ENCODE results near the gene SORL1.
"Not testable (repeated sequence)": the region's sequence is repeated elsewhere in the genome, so short reads cannot be mapped to it uniquely, and the experiment has no call there.

SORL1 gene

DNA sequence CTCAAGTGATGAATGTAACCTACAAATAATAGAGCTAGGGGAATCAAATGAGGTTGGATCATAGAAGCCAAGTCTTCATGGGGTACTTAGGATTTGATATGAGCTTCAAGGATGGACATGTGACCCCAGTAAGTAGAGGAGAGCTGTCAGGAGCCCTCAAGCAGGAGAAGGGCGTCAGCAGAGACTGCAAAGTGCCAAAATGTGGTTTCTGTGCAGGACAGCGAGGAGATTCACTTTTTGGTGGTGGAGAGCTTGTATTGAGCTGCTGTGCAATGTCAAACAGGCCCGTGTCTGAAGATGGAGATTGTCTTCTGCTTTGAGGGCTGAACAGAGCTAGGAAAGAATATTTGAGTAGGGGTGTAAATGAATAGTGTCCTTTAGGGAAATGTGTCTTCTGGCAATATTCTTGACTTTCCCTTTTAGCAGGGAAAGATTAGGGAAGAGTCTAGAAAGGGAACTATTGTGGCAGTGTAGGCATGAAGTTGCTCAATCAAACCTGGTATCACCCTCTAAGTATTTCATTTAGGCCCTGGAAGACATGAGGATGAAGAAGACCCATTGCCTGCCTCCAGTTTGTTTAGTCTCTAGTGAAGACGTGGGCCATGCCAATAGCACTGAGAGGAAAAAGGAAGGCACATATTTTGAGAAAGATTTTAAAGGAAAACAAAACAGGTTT lies 31.8 kb downstream of the SORL1 start:
- H3K27ac Mint-ChIP-seq, result peak overlapping the region; percentile 26
- H3K4me1 Mint-ChIP-seq (ENCODE audit: low read depth), result peaks cover 36% of the 10 kb centered on the region
- H3K27me3 Mint-ChIP-seq (ENCODE audit: low read depth), result no peaks in the 10 kb centered on the region
- no peak overlapping the region for H3K4me3 Mint-ChIP-seq
- H3K36me3 Mint-ChIP-seq (ENCODE audit: low read depth), result peaks cover 42% of the 10 kb centered on the region
- no peaks in the 10 kb centered on the region for H3K9me3 Mint-ChIP-seq

DNA sequence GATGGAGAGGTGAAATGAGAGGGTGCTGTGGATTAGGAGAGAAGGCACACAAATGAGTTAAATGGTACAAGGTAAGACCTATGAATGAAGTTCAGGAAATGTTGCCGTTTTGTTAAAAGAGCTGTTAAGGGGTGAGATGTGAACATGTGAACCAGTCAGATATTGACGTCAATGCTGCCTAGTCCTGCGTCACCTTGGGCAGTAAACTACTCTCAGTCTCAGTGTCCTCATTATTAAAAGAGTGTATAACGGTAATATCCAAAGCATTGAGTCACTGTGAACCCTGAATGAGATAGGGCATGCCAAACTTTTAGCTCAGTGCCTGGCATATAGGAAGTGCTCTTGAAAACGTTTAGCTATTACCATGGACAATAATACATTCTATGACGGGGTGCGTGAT lies 33.1 kb downstream of the SORL1 start:
- H3K27me3 Mint-ChIP-seq (ENCODE audit: low read depth), result no peaks in the 10 kb centered on the region
- H3K36me3 Mint-ChIP-seq (ENCODE audit: low read depth), result peaks cover 48% of the 10 kb centered on the region
- H3K4me1 Mint-ChIP-seq (ENCODE audit: low read depth), result peaks cover 38% of the 10 kb centered on the region
- H3K9me3 Mint-ChIP-seq, result no peaks in the 10 kb centered on the region
- H3K27ac Mint-ChIP-seq, result peak overlapping the region; percentile 33
- no peak overlapping the region for H3K4me3 Mint-ChIP-seq

DNA sequence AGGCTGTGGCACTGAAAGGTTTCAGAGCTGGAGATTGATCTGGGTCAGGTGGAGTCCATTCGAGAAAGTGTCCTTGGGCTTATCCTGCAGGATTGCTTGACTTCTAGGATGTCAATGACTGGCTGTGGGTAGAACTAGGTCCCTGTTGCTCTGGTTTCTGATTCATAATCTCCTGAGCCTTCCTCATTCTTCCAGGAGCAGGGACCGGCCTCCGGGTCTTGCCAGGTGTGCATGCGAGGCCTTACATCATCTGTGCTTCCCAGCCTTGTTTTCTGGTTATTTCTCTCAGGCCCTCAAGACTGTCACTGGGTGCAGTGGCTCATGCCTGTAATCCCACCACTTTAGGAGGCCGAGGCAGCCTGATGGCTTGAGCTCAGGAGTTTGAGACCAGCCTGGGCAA lies 33.9 kb downstream of the SORL1 start:
- Mint-ChIP-seq H3K36me3 (ENCODE audit: low read depth) (peaks cover 53% of the 10 kb centered on the region), H3K27ac (no peak overlapping the region), H3K27me3 (ENCODE audit: low read depth) (no peaks in the 10 kb centered on the region), H3K4me3 (no peak overlapping the region), H3K4me1 (ENCODE audit: low read depth) (peaks cover 38% of the 10 kb centered on the region), H3K9me3 (no peaks in the 10 kb centered on the region)

DNA sequence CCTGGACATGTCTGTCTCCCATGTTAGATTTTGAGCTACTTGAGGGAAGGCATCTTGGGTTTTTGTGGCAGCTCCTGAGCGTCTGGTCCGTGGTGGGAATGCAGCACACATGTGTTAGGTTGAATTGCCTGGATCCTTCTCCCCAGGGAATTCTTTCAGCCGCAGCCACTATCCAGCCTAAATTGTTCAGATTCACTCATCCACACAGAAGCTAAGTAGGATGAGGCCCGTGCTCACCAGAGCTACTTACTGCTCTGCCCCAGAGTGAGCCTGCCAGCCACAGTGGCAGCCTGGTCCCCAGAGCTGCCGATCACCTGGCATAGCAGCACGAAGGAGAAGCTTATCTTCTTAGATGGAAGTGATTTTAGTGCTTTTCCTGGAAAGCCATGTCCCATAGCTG lies 35.1 kb downstream of the SORL1 start:
- Mint-ChIP-seq H3K27me3 (ENCODE audit: low read depth) (no peaks in the 10 kb centered on the region), H3K36me3 (ENCODE audit: low read depth) (peaks cover 60% of the 10 kb centered on the region), H3K4me3 (no peak overlapping the region), H3K9me3 (no peaks in the 10 kb centered on the region), H3K4me1 (ENCODE audit: low read depth) (peaks cover 34% of the 10 kb centered on the region), H3K27ac (no peak overlapping the region)

DNA sequence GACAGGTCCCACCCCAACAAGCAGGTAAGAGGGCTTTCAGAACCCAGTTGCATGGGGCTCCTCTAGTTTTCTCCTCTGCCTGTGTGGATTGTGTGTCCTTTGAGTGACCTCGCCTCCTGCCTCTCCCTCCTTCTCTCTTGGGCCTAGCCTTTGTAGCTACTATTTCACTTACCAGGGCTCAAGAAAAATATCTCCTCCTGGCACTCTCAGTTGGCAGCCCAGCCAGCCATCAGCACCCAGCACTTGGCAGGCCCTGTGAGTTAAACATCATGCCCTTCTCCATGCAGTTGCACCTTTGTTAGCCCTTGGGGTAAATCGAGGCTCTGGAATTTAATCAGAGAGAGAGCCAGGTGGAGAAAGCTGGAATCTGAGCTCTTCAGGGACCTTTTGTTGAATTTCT lies 36.1 kb downstream of the SORL1 start:
- H3K9me3 Mint-ChIP-seq, result no peaks in the 10 kb centered on the region
- peaks cover 64% of the 10 kb centered on the region for H3K36me3 Mint-ChIP-seq (ENCODE audit: low read depth)
- H3K27me3 Mint-ChIP-seq (ENCODE audit: low read depth), result no peaks in the 10 kb centered on the region
- H3K4me1 Mint-ChIP-seq (ENCODE audit: low read depth), result peaks cover 26% of the 10 kb centered on the region
- no peak overlapping the region for H3K4me3 Mint-ChIP-seq
- no peak overlapping the region for H3K27ac Mint-ChIP-seq

DNA sequence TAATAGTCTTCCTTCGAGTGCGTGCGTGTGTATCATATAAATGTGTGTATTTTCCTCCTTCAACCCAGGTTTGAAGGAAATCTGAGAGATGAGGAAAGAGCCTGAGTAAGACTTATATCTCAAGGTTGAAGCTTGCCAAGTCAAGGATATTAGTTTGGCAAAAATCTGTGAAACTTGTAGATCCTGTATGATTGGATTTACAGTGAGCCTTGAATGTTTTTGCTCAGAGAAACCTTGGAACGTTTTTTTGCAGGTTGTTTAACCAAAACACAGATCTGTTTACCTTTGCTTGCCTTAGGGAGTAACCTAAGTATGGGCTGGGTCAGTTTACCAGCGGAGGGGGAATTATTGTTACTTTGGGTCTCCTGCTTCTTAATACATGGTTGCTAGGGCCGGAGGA lies 36.5 kb downstream of the SORL1 start:
- Mint-ChIP-seq H3K36me3 (ENCODE audit: low read depth) (peaks cover 64% of the 10 kb centered on the region), H3K9me3 (no peaks in the 10 kb centered on the region), H3K4me3 (no peak overlapping the region), H3K27me3 (ENCODE audit: low read depth) (no peaks in the 10 kb centered on the region), H3K4me1 (ENCODE audit: low read depth) (peaks cover 24% of the 10 kb centered on the region), H3K27ac (peak overlapping the region; percentile 19)

DNA sequence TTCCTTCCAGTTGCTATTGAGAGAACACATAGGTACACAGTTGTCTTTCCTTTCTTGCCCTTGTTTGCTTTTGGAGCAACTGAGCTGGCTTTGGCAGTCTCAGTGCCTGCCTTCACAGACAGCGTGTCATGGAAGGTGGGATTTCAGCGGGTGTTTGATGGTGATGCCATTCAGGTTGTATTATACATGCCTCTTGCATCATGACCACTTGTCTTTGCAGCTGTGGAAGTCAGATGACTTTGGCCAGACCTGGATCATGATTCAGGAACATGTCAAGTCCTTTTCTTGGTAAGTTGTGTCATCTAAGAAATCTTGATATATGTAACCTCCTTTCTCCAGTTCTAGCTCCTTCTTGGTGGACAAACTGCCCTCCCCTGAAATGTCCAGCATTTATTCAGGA lies 37.7 kb downstream of the SORL1 start:
- Mint-ChIP-seq H3K36me3 (ENCODE audit: low read depth) (peaks cover 58% of the 10 kb centered on the region), H3K27me3 (ENCODE audit: low read depth) (no peaks in the 10 kb centered on the region), H3K4me1 (ENCODE audit: low read depth) (peaks cover 23% of the 10 kb centered on the region), H3K9me3 (no peaks in the 10 kb centered on the region), H3K27ac (peak overlapping the region; percentile 26), H3K4me3 (no peak overlapping the region)

DNA sequence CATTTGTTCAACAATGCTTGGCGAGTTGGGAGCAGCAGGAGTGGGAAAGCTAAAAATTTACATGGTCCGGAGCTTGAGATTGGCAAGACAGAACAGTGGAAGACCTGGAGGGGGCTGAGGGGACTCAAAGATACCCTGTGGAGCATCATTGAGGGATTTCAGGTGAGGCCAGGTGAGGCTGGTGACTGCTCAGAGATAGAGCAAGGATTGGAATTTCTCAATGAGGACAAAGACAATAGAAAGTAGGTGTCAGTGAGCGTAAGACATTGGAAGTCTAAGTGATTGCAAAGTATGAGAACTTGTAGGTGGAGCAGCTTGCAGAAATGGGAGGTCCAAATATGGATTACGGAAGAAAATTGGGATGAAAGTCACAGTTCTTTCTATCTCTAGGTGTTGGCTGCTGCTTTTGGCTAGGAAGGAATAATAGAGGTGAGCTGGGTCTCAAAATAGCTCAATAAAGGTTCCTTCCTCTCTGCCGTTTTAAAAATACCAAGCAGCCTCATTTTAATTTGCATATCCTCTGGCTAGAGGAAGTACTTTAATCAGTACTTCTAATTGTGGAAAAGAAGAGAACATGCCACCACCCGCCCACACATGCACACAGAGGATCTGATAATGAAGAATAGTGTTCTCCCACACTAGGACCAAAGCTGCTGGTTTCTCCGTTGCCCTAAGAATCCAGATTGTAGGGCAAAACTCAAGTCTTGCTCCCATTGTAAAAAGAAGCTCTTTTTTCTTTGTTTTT lies 42.4 kb downstream of the SORL1 start:
- H3K36me3 Mint-ChIP-seq (ENCODE audit: low read depth), result peaks cover 68% of the 10 kb centered on the region
- H3K4me3 Mint-ChIP-seq, result peak overlapping the region; percentile 11
- no peaks in the 10 kb centered on the region for H3K9me3 Mint-ChIP-seq
- H3K4me1 Mint-ChIP-seq (ENCODE audit: low read depth), result peaks cover 32% of the 10 kb centered on the region
- no peak overlapping the region for H3K27ac Mint-ChIP-seq
- no peaks in the 10 kb centered on the region for H3K27me3 Mint-ChIP-seq (ENCODE audit: low read depth)

DNA sequence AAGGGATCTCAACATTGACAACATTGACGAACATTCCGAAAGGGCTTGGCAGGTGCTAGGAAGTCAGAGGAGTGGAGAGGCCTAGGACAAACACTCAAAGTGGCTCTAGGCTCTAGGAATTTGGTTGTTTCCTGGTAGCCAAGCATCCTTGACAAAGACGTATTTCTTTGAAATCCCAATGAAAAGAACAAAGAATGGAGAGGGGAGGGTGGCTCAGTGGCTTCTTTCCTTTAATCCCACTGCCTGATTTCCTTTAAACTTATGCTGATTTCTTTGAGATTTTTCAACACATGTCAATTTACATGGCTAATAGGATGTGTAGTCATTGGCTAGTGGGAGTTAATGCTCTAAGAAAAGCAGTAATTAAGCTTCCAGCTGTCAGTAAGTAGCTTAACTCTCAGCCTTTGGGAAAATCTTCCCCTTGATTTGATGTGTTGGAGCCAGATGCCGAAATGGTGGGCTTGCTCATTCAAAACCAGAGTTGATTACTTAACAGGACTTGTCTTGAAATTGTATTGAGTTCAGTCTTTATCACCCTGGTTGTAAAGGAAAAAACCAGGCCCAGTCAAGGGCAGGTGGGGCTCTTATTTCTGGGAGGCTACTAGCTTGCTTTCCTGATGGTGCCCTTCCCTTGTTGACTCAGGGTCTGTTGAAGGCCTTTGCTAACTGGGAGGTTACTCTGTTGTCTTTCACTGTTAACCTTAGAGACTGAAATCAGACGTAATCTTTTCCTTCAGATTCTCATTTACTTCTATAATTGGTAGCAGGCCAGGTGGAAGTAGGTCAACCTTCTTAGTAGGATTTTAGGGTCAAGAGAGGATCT lies 45.3 kb downstream of the SORL1 start:
- Mint-ChIP-seq H3K27me3 (ENCODE audit: low read depth) (no peaks in the 10 kb centered on the region), H3K4me1 (ENCODE audit: low read depth) (peaks cover 29% of the 10 kb centered on the region), H3K4me3 (no peak overlapping the region), H3K27ac (no peak overlapping the region), H3K36me3 (ENCODE audit: low read depth) (peaks cover 66% of the 10 kb centered on the region), H3K9me3 (peaks cover 4% of the 10 kb centered on the region)

DNA sequence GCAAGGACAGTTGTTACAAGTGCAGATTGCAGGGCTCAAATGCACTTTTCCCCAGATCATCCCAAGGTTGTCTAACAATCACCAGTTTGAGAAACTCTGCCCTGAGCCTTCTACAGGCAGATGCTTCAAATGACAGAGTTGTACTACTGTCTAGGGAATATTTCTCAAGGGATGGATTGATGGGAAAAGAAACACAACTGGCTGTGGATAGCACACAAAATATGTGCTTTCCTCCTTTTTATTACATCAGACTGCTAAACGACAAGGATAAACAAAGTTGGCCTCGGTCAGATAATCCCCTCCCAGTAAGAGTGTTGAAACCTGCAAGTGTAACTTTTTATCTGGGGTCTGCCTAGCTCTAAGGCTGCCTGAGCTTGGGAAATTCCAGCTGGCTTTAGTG lies 47.3 kb downstream of the SORL1 start:
- Mint-ChIP-seq H3K4me3 (no peak overlapping the region), H3K9me3 (peaks cover 4% of the 10 kb centered on the region), H3K27me3 (ENCODE audit: low read depth) (no peaks in the 10 kb centered on the region), H3K4me1 (ENCODE audit: low read depth) (peaks cover 22% of the 10 kb centered on the region), H3K27ac (peak overlapping the region; percentile 52), H3K36me3 (ENCODE audit: low read depth) (peaks cover 66% of the 10 kb centered on the region)

DNA sequence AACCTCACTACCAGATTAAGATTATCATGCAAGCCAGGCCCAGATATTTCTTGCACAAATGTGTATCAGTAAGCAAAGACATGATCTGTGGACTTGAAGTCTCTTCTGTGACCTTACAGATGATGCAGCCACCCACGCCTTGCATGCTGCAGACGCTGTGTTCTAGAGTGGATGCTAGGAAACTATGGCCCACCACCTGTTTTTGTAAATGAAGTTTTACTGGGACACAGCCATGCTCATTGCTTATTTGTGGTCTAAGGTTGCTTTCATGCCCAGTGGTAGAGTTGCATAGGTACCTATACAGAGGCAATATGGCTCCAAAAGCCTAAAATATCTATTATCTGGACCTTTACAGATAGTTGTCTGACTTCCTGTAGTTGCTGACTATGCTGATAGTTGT lies 48.2 kb downstream of the SORL1 start:
- peaks cover 12% of the 10 kb centered on the region for H3K9me3 Mint-ChIP-seq
- no peak overlapping the region for H3K4me3 Mint-ChIP-seq
- H3K36me3 Mint-ChIP-seq (ENCODE audit: low read depth), result peaks cover 72% of the 10 kb centered on the region
- H3K27ac Mint-ChIP-seq, result no peak overlapping the region
- H3K4me1 Mint-ChIP-seq (ENCODE audit: low read depth), result peaks cover 16% of the 10 kb centered on the region
- H3K27me3 Mint-ChIP-seq (ENCODE audit: low read depth), result no peaks in the 10 kb centered on the region

DNA sequence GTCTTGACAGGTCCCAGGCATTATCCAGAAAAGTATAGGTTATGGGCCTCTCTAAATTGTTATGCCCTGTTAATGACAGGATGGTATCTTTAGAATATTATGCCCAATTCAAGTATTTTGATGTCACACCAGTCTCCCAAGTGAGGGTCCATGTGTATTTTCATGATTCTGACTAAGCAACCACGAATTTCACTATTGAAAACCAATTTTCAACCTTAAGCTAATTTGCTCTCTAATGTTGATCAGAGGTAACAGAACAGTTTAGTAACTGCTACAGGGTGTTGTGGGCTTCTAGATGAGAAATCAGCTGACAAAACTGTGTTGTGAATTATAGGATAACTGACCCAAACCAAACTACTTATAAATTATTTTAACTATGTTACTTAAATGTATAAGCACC lies 48.6 kb downstream of the SORL1 start:
- Mint-ChIP-seq H3K4me3 (no peak overlapping the region), H3K27ac (no peak overlapping the region), H3K9me3 (peaks cover 17% of the 10 kb centered on the region), H3K36me3 (ENCODE audit: low read depth) (peaks cover 72% of the 10 kb centered on the region), H3K4me1 (ENCODE audit: low read depth) (peaks cover 11% of the 10 kb centered on the region), H3K27me3 (ENCODE audit: low read depth) (no peaks in the 10 kb centered on the region)

DNA sequence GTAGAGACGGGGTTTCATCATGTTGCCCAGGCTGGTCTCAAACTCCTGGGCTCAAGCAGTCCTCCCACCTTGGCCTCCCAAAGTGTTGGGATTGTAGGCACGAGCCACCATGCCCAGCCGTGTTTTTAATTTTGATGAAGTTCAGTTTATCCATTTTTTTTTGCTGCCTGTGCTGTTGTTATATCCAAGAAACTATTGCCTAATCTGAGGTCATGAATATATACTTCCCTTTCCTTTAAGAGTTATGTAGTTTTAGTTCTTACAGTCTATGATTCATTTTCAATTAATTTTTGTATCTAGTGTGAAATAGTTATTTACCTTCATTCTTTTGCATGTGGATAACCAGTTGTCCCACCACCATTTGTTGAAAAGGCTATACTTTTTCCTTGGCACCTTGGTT lies 50.9 kb downstream of the SORL1 start:
- no peak overlapping the region for H3K4me3 Mint-ChIP-seq
- no peak overlapping the region for H3K27ac Mint-ChIP-seq
- no peaks in the 10 kb centered on the region for H3K27me3 Mint-ChIP-seq (ENCODE audit: low read depth)
- H3K36me3 Mint-ChIP-seq (ENCODE audit: low read depth), result peaks cover 71% of the 10 kb centered on the region
- peaks cover 25% of the 10 kb centered on the region for H3K9me3 Mint-ChIP-seq
- peaks cover 5% of the 10 kb centered on the region for H3K4me1 Mint-ChIP-seq (ENCODE audit: low read depth)

DNA sequence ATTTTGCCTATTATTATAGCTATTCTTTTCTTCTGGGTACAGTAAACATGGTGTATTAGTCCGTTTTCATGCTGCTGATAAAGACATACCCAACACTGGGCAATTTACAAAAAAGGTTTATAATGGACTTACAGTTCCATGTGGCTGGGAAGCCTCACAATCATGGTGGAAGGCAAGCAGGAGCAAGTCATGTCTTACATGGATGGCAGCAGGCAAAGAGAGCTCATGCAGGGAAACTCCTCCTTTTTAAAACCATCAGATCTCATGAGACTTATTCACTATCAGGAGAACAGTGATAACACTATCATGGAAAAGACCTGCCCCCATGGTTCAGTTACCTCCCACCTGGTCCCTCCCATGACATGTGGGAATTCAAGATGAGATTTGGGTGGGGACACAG lies 54.1 kb downstream of the SORL1 start:
- Mint-ChIP-seq H3K36me3 (ENCODE audit: low read depth) (peaks cover 71% of the 10 kb centered on the region), H3K9me3 (peaks cover 25% of the 10 kb centered on the region), H3K4me1 (ENCODE audit: low read depth) (peaks cover 17% of the 10 kb centered on the region)
- H3K4me3 Mint-ChIP-seq; H3K27me3 Mint-ChIP-seq (ENCODE audit: low read depth); H3K27ac Mint-ChIP-seq: not testable (repeated sequence)

DNA sequence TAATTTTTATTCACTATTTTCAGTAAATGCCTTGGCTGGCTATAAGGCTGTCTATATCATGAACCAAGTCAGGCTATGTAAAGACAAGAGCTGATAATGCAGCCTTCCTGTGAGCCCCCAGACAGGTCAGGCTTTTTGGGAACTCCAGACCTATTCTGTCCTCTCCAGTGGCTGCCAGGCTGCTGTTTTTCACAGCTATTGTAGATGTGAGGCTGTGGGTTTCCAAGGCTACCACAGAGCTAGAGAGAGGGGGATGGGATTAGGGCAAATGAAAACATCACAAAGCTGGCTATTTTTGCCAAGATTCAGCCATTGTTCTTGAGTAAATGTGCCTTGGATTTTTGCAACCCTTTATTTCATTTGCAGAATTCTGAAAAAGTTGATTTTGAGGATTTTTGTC lies 56.3 kb downstream of the SORL1 start:
- Mint-ChIP-seq H3K27me3 (ENCODE audit: low read depth) (no peaks in the 10 kb centered on the region), H3K4me3 (no peak overlapping the region), H3K4me1 (ENCODE audit: low read depth) (peaks cover 22% of the 10 kb centered on the region), H3K36me3 (ENCODE audit: low read depth) (peaks cover 73% of the 10 kb centered on the region), H3K9me3 (peaks cover 22% of the 10 kb centered on the region), H3K27ac (no peak overlapping the region)

Data from T-helper 1 cell treated with Interleukin-12 subunit alpha and Interleukin-12 subunit beta and Interleukin-4 antibody, amounts not matched to agents 30 μg/mL and 1 μg/mL, for 36 hours (primary cell).